ENCODE results near the gene TTLL11.

- TF ChIP-seq CTCF (IDR thresholded peaks at IDR 0.05) (no peak), POLR2AphosphoS5 (IDR thresholded peaks at IDR 0.05) (no peak), POLR2A (IDR thresholded peaks at IDR 0.05) (no peak), EP300 (IDR thresholded peaks at IDR 0.05) (no peak)
These were observed 146.6 kb downstream of the TTLL11 start for GRCh38 chr9:121946465-121946864.

Measured in suprapubic skin (tissue), 4 donors.